HCT116 (cell line): Measurements from ENCODE around the gene TANGO6. TPM values are rescaled to one million over a fixed set of nuclear protein-coding genes. Genes with fewer than 3 reads are reported as not detected.
A peak's percentile ranks its signal among the peaks of the same experiment; 100 is the strongest.

Experiments
- ATAC-seq: fragments of 200-7000 bp; cut with Tn5 transposase; 2 replicates; pipeline ENCODE4 v1.9.1; 2020; ENCODE audit warnings: mild to moderate bottlenecking, moderate library complexity
- BruUV-seq: library from RNA; stranded (reverse); fragments of 400-500 nt; replicated peaks from 2 replicates; lab custom pipeline; 2021; lab: Mats Ljungman, UMichigan
- CTCF ChIA-PET: fragments of 300-600 bp; sonication (Branson Sonifier 250); formaldehyde crosslinking; loops from one replicate; lab custom pipeline; 2021; ENCODE audit warnings: antibody characterized with exemption; lab: Charles Lee
- POLR2A ChIA-PET: fragments of 300-600, 350-600 bp; sonication (Branson Sonifier 250); formaldehyde crosslinking; loops from one replicate; lab custom pipeline; 2021; ENCODE audit warnings: antibody characterized with exemption; lab: Charles Lee
- RAD21 ChIA-PET, 2 experiments: fragments of 300-600 bp; sonication (Branson Sonifier 250); formaldehyde crosslinking; loops; one replicate each; lab custom pipeline; 2023; ENCODE audit warnings: low total read pairs in 2 of 2; ENCODE audit not compliant: uncharacterized antibody in 2 of 2, unreplicated experiment in 2 of 2, low non-redundant PET in 1 of 2; lab: Charles Lee
- DNase-seq: peaks from one replicate; pipeline ENCODE4 v3.0.0-alpha.2; 2010; ENCODE audit warnings: low read depth, low spot score
- H2AFZ ChIP-seq: fragments of 200-600 bp; shearing (Covaris generic), sonication (generic); 2 replicates; pipeline ENCODE4 v1.6.1; 2017; ENCODE audit warnings: low read depth, mixed run types, mixed read lengths, antibody characterized with exemption, low read length; ENCODE audit not compliant: poor library complexity, severe bottlenecking
- H3K27ac ChIP-seq: 2 replicates; pipeline ENCODE4 v1.5.1; 2012; ENCODE audit warnings: low read depth, low read length
- H3K27me3 ChIP-seq: fragments of 200-600 bp; sonication (generic); 2 replicates; pipeline ENCODE4 v1.6.1; 2016; ENCODE audit warnings: mixed run types, low read length, mixed read lengths; ENCODE audit not compliant: insufficient read depth
- H3K36me3 ChIP-seq, 2 experiments: fragments of 200-500 bp in 1 of 2; fragments of 200-600 bp in 1 of 2; sonication (Bioruptor generic) in 1 of 2; sonication (generic) in 1 of 2; 2 replicates each; pipeline versions ENCODE4 v1.5.1 to v1.6.1; 2014 to 2016; ENCODE audit warnings: low read length in 2 of 2, inconsistent platforms in 1 of 2, mixed read lengths in 1 of 2, mixed run types in 1 of 2; ENCODE audit not compliant: insufficient read depth in 2 of 2, control insufficient read depth in 1 of 2
- H3K4me1 ChIP-seq, 2 experiments: fragments of 200-600 bp in 1 of 2; sonication (generic) in 1 of 2; 2 replicates each; pipeline versions ENCODE4 v1.5.1 to v1.6.1; 2012 to 2017; ENCODE audit warnings: low read length in 2 of 2, inconsistent platforms in 1 of 2, mild to moderate bottlenecking in 1 of 2, mixed read lengths in 1 of 2, mixed run types in 1 of 2, moderate library complexity in 1 of 2; ENCODE audit not compliant: insufficient read depth in 2 of 2, control insufficient read depth in 1 of 2
- H3K4me2 ChIP-seq: fragments of 200-600 bp; sonication (generic); 2 replicates; pipeline ENCODE4 v1.6.1; 2017; ENCODE audit warnings: mixed run types, low read length, mixed read lengths
- H3K4me3 ChIP-seq, 2 experiments: fragments of 200-600 bp in 1 of 2; sonication (generic) in 1 of 2; replicated peaks in 1 of 2; 2 replicates each; pipeline ENCODE4 v1.5.1; 2011 to 2016; ENCODE audit warnings: low read length in 2 of 2, control low read depth in 1 of 2, low read depth in 1 of 2, mild to moderate bottlenecking in 1 of 2, mixed read lengths in 1 of 2, mixed run types in 1 of 2
- H3K79me2 ChIP-seq: fragments of 200-600 bp; sonication (generic); 2 replicates; pipeline ENCODE4 v1.6.1; 2017; ENCODE audit warnings: mild to moderate bottlenecking, mixed run types, low read length, moderate library complexity, mixed read lengths; ENCODE audit not compliant: insufficient read depth
- H3K9ac ChIP-seq: fragments of 200-600 bp; sonication (generic); 2 replicates; pipeline ENCODE4 v1.6.1; 2016; ENCODE audit warnings: low read length, mixed read lengths
- H3K9me2 ChIP-seq: fragments of 200-600 bp; sonication (generic), shearing (Covaris generic); 2 replicates; pipeline ENCODE4 v1.6.1; 2017; ENCODE audit warnings: mixed run types, mild to moderate bottlenecking, moderate library complexity; ENCODE audit not compliant: insufficient read depth
- H3K9me3 ChIP-seq, 2 experiments: fragments of 200-500 bp in 1 of 2; fragments of 200-600 bp in 1 of 2; sonication (Bioruptor generic) in 1 of 2; sonication (generic) in 1 of 2; 2 replicates each; pipeline ENCODE4 v1.6.1; 2014 to 2017; ENCODE audit warnings: low read length in 2 of 2, mixed read lengths in 2 of 2, inconsistent platforms in 1 of 2, low read depth in 1 of 2, mild to moderate bottlenecking in 1 of 2, mixed run types in 1 of 2, moderate library complexity in 1 of 2; ENCODE audit not compliant: control insufficient read depth in 1 of 2, insufficient read depth in 1 of 2
- H4K20me1 ChIP-seq: fragments of 200-600 bp; sonication (generic), shearing (Covaris generic); 2 replicates; pipeline ENCODE4 v1.6.1; 2017; ENCODE audit warnings: mixed run types, mild to moderate bottlenecking, moderate library complexity; ENCODE audit not compliant: insufficient read depth
- CBX3 ChIP-seq: IDR thresholded peaks from 2 replicates; pipeline ENCODE4 v1.6.1; 2012; ENCODE audit warnings: low read depth
- EGR1 ChIP-seq: IDR thresholded peaks from 2 replicates; pipeline ENCODE4 v1.6.1; 2012; ENCODE audit warnings: low read depth
- ELF1 ChIP-seq: IDR thresholded peaks from 2 replicates; pipeline ENCODE4 v1.6.1; 2012; ENCODE audit warnings: low read depth, borderline replicate concordance
- EZH2 ChIP-seq: fragments of 200-600 bp; sonication (generic); IDR thresholded peaks from 2 replicates; pipeline ENCODE4 v1.6.1; 2017; ENCODE audit warnings: antibody characterized with exemption, mixed run types
- FOSL1 ChIP-seq: IDR thresholded peaks from 2 replicates; pipeline ENCODE4 v1.6.1; 2012; ENCODE audit warnings: low read depth
- JUND ChIP-seq: IDR thresholded peaks from 2 replicates; pipeline ENCODE4 v1.6.1; 2012
- MAX ChIP-seq: IDR thresholded peaks from 2 replicates; pipeline ENCODE4 v1.6.1; 2012
- RAD21 ChIP-seq: IDR thresholded peaks from 2 replicates; pipeline ENCODE4 v1.6.1; 2012; ENCODE audit warnings: low read depth, mild to moderate bottlenecking
- SP1 ChIP-seq: IDR thresholded peaks from 2 replicates; pipeline ENCODE4 v1.6.1; 2012; ENCODE audit warnings: low read depth
- SRF ChIP-seq: IDR thresholded peaks from 2 replicates; pipeline ENCODE4 v1.6.1; 2012; ENCODE audit warnings: low read depth
- TCF7L2 ChIP-seq: IDR thresholded peaks from 2 replicates; pipeline ENCODE4 v1.7.0; 2011; ENCODE audit warnings: borderline replicate concordance, inconsistent platforms; ENCODE audit not compliant: insufficient read depth, insufficient read length; ENCODE audit errors: extremely low read depth
- ZFX ChIP-seq: fragments of 450-650 bp; IDR thresholded peaks from 2 replicates; pipeline ENCODE4 v1.6.1; 2017
- ZNF274 ChIP-seq: fragments of 200-500 bp; sonication (Bioruptor generic); IDR thresholded peaks from 2 replicates; pipeline ENCODE4 v1.6.1; 2014; ENCODE audit warnings: mild to moderate bottlenecking, low read depth, low read length, inconsistent platforms
- intact Hi-C: fragments of 100-400 bp; cut with micrococcal nuclease; formaldehyde crosslinking; loops from 2 replicates; pipeline ENCODE4 v1.10.0; 2022
- total RNA-seq: library from RNA; stranded (reverse); gene quantifications from one replicate; pipeline ENCODE4 v1.2.1, GENCODE V29; 2021; ENCODE audit not compliant: unreplicated experiment

TANGO6 gene
- total RNA-seq, 1 experiment from 2014 or later: 16.4 TPM

GRCh38 chr16:68992521-68992920, 149.2 kb downstream of the TANGO6 start:
- RAD21 ChIA-PET: no interaction called here
- no peaks in the 10 kb centered on the region for H3K9me3 ChIP-seq
- no peaks in the 10 kb centered on the region for H3K27me3 ChIP-seq
- H3K4me2 ChIP-seq: peak overlapping the region; percentile 68
- H4K20me1 ChIP-seq: no peaks in the 10 kb centered on the region
- peak overlapping the region; percentile 50 for H3K9ac ChIP-seq
- no peaks in the 10 kb centered on the region for H3K36me3 ChIP-seq
- POLR2A ChIA-PET: interaction anchor here (0.8 kb wide), 2 partner anchors 58 to 116 kb away, joined by 3 read pairs; no protein-coding TSS in a partner anchor
- peak overlapping the region; percentile 68 for H3K27ac ChIP-seq
- DNase-seq: peak; percentile 48
- H2AFZ ChIP-seq: no peak overlapping the region
- CTCF ChIA-PET: interaction anchor here (1.0 to 1.2 kb wide), 2 partner anchors 16 to 24 kb away, joined by 3 to 6 read pairs; no protein-coding TSS in a partner anchor
- peaks cover 52 to 93% of the 10 kb centered on the region in 2 experiments for H3K4me1 ChIP-seq
- no TSS peak for BruUV-seq
- H3K79me2 ChIP-seq: no peaks in the 10 kb centered on the region
- peak; percentile 39 for ATAC-seq
- intact Hi-C loops: loop anchor here (2.0 to 5.0 kb wide), 2 partner anchors 80 to 90 kb away; no protein-coding TSS in a partner anchor
- no peaks in the 10 kb centered on the region for H3K9me2 ChIP-seq
- peak overlapping the region in 1 of 2 experiments; percentile 28; a peak in 2 of 4 replicates for H3K4me3 ChIP-seq
- TF ChIP-seq ELF1: no peak
- TF ChIP-seq MAX: peak; percentile 59; the same call in 1 of the 2 replicates
- TF ChIP-seq SRF: no peak
- peak; percentile 71; the same call in 1 of the 2 replicates for TF ChIP-seq JUND
- no peak for TF ChIP-seq EZH2
- TF ChIP-seq FOSL1: peak; percentile 76
- no peak for TF ChIP-seq CBX3
- no peak for TF ChIP-seq ZFX
- no peak for TF ChIP-seq TCF7L2
- TF ChIP-seq SP1: peak; percentile 63
- TF ChIP-seq ZNF274: no peak
- no peak for TF ChIP-seq EGR1
- TF ChIP-seq RAD21: peak; percentile 23; the same call in 1 of the 2 replicates
